ENCODE measurements around the gene RNF44. TPM values are rescaled to one million over a fixed set of nuclear protein-coding genes. Genes with fewer than 3 reads are reported as not detected.

RNF44 gene
- total and polyA plus RNA-seq, 2 of the 4 experiments (the other 2 are of a cell fraction) = 0.54 to 12.4 TPM

DNA sequence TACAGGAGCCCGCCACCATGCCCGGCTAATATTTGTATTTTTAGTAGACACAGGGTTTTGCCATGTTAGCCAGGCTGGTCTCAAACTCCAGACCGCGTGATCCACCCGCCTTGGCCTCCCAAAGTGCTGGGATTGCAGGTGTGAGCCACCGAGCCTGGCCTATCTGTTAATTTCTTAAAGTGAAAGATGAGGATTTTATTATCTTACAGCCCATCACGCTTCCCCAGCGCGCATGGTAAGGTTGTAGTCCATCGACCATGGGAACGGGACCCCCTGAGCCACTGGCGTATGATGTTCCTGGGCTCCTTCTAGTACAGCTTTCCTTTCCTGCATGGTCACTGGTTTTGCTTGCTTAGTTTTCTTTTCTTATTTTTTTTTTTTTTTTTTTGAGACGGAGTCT is 20.6 kb upstream of the RNF44 start:
- dilution Hi-C loops (cut with HindIII; ENCODE audit: low sequenced_read_pairs, unreplicated experiment) = no loop called here
- intact Hi-C loops (cut with micrococcal nuclease) = no loop called here

More for the DNA sequence above, 20.6 kb upstream of the RNF44 start:
- Histone ChIP-seq H3K27me3 (ENCODE audit: control insufficient read depth, insufficient read depth, low read length) (peaks cover 24% of the 10 kb centered on the region; the same call in 1 of the 2 replicates), H4K8ac (ENCODE audit: low read depth in 2 of 2, low read length in 2 of 2) (no peak overlapping the region), H3K36me3 (ENCODE audit: control insufficient read depth, insufficient read depth, low read length) (no peaks in the 10 kb centered on the region), H3K27ac (ENCODE audit: insufficient read depth, low read length) (no peak overlapping the region), H2BK20ac (ENCODE audit: low read depth, low read length) (no peak overlapping the region), H3K4me2 (ENCODE audit: low read depth, low read length) (no peak overlapping the region), H4K20me1 (ENCODE audit: insufficient read depth, low read length) (no peaks in the 10 kb centered on the region), H2BK120ac (ENCODE audit: low read depth, low read length) (no peak overlapping the region), H2AK5ac (ENCODE audit: low read depth, low read length) (no peak overlapping the region), H3K23ac (ENCODE audit: low read depth, low read length) (no peak overlapping the region), H3K9ac (ENCODE audit: low read depth, low read length) (no peak overlapping the region), H3K9me1 (ENCODE audit: insufficient read depth, low read length) (no peaks in the 10 kb centered on the region), H3K14ac (replicated peaks; ENCODE audit: low read depth, low read length) (no peak overlapping the region), H3K4me1 (ENCODE audit: control insufficient read depth, insufficient read depth, low read length) (no peaks in the 10 kb centered on the region), H2AFZ (replicated peaks; ENCODE audit: low read length, poor library complexity) (no peak overlapping the region), H2BK15ac (ENCODE audit: low read depth, low read length) (no peak overlapping the region), H4K91ac (ENCODE audit: insufficient read depth, low read depth, low read length) (no peak overlapping the region), H2BK5ac (ENCODE audit: low read depth, low read length, poor library complexity, severe bottlenecking) (no peak overlapping the region), H3K56ac (ENCODE audit: extremely low read depth, insufficient read depth, low read length) (no peak overlapping the region), H2AK9ac (replicated peaks; ENCODE audit: low read depth, low read length, poor library complexity) (no peak overlapping the region), H4K5ac (ENCODE audit: low read depth, low read length) (no peak overlapping the region), H3K79me1 (ENCODE audit: low read depth in 1 of 2, low read length in 2 of 2) (no peaks in the 10 kb centered on the region), H3K9me3 (ENCODE audit: control insufficient read depth, insufficient read depth, low read length) (peaks cover 3% of the 10 kb centered on the region), H3K4ac (ENCODE audit: low read depth, low read length) (no peak overlapping the region), H3K4me3 (ENCODE audit: insufficient read depth, low read depth, low read length) (no peak overlapping the region), H3K18ac (ENCODE audit: low read depth, low read length) (no peak overlapping the region)
- DNase-seq (no peak), ATAC-seq (ENCODE audit: low read depth) (no peak)
- no CpG with 5 or more reads among the region's 13 CpGs for WGBS, 2 experiments (ENCODE audit: extremely low coverage in 2 of 2, insufficient read length in 1 of 2)
- POLR2A ChIA-PET (ENCODE audit: unreplicated experiment) = no interaction called here
- TF ChIP-seq CEBPB (IDR thresholded peaks at IDR 0.05; ENCODE audit: low read depth, low read length) = no peak
- TF ChIP-seq, protein P1, sequence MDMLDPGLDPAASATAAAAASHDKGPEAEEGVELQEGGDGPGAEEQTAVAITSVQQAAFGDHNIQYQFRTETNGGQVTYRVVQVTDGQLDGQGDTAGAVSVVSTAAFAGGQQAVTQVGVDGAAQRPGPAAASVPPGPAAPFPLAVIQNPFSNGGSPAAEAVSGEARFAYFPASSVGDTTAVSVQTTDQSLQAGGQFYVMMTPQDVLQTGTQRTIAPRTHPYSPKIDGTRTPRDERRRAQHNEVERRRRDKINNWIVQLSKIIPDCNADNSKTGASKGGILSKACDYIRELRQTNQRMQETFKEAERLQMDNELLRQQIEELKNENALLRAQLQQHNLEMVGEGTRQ (IDR thresholded peaks at IDR 0.05; ENCODE audit: low read depth, low read length) = no peak
- TF ChIP-seq MAFK (IDR thresholded peaks at IDR 0.05; ENCODE audit: low read depth, low read length) = no peak
- TF ChIP-seq SMC3 (IDR thresholded peaks at IDR 0.05; ENCODE audit: low read depth, low read length) = no peak
- TF ChIP-seq FOS (IDR thresholded peaks at IDR 0.05; ENCODE audit: low read depth, low read length) = no peak
- TF ChIP-seq CHD1 (IDR thresholded peaks at IDR 0.05; ENCODE audit: low read depth, low read length) = no peak
- TF ChIP-seq MXI1 (IDR thresholded peaks at IDR 0.05; ENCODE audit: borderline replicate concordance, low read depth, low read length) = no peak
- TF ChIP-seq MAZ (IDR thresholded peaks at IDR 0.05; ENCODE audit: borderline replicate concordance, low read depth, low read length) = no peak
- TF ChIP-seq POLR2A (IDR thresholded peaks at IDR 0.05; ENCODE audit: low read depth, low read length) = no peak
- TF ChIP-seq RFX5 (IDR thresholded peaks at IDR 0.05; ENCODE audit: low read depth, low read length) = no peak
- TF ChIP-seq BHLHE40 (IDR thresholded peaks at IDR 0.05; ENCODE audit: low read depth, low read length) = no peak
- TF ChIP-seq, protein P2, sequence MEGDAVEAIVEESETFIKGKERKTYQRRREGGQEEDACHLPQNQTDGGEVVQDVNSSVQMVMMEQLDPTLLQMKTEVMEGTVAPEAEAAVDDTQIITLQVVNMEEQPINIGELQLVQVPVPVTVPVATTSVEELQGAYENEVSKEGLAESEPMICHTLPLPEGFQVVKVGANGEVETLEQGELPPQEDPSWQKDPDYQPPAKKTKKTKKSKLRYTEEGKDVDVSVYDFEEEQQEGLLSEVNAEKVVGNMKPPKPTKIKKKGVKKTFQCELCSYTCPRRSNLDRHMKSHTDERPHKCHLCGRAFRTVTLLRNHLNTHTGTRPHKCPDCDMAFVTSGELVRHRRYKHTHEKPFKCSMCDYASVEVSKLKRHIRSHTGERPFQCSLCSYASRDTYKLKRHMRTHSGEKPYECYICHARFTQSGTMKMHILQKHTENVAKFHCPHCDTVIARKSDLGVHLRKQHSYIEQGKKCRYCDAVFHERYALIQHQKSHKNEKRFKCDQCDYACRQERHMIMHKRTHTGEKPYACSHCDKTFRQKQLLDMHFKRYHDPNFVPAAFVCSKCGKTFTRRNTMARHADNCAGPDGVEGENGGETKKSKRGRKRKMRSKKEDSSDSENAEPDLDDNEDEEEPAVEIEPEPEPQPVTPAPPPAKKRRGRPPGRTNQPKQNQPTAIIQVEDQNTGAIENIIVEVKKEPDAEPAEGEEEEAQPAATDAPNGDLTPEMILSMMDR (conservative IDR thresholded peaks at IDR 0.05; ENCODE audit: low read depth, low read length) = no peak
- TF ChIP-seq RCOR1 (IDR thresholded peaks at IDR 0.05; ENCODE audit: insufficient replicate concordance, low read length) = no peak
- TF ChIP-seq, protein P3, sequence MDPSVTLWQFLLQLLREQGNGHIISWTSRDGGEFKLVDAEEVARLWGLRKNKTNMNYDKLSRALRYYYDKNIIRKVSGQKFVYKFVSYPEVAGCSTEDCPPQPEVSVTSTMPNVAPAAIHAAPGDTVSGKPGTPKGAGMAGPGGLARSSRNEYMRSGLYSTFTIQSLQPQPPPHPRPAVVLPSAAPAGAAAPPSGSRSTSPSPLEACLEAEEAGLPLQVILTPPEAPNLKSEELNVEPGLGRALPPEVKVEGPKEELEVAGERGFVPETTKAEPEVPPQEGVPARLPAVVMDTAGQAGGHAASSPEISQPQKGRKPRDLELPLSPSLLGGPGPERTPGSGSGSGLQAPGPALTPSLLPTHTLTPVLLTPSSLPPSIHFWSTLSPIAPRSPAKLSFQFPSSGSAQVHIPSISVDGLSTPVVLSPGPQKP (IDR thresholded peaks at IDR 0.05; ENCODE audit: borderline replicate concordance, low read depth, low read length) = no peak
- TF ChIP-seq RAD21 (IDR thresholded peaks at IDR 0.05; ENCODE audit: low read length) = no peak
- TF ChIP-seq NFE2L2 (IDR thresholded peaks at IDR 0.05; ENCODE audit: low read depth, low read length) = no peak
- CTCF ChIA-PET = no interaction called here
- BruUV-seq (replicated peaks) = no TSS peak
- in situ Hi-C loops (cut with MboI; ENCODE audit: low sequenced_read_pairs) = loop anchor here (25.0 kb wide), 1 partner anchor 821 kb away; no protein-coding TSS in a partner anchor

Measured in IMR-90 (cell line).